ENCODE results near the gene ENTPD3.

- TF ChIP-seq, protein P1, sequence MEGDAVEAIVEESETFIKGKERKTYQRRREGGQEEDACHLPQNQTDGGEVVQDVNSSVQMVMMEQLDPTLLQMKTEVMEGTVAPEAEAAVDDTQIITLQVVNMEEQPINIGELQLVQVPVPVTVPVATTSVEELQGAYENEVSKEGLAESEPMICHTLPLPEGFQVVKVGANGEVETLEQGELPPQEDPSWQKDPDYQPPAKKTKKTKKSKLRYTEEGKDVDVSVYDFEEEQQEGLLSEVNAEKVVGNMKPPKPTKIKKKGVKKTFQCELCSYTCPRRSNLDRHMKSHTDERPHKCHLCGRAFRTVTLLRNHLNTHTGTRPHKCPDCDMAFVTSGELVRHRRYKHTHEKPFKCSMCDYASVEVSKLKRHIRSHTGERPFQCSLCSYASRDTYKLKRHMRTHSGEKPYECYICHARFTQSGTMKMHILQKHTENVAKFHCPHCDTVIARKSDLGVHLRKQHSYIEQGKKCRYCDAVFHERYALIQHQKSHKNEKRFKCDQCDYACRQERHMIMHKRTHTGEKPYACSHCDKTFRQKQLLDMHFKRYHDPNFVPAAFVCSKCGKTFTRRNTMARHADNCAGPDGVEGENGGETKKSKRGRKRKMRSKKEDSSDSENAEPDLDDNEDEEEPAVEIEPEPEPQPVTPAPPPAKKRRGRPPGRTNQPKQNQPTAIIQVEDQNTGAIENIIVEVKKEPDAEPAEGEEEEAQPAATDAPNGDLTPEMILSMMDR (IDR thresholded peaks at IDR 0.05): no peak
- no peak for TF ChIP-seq EZH2 (IDR thresholded peaks at IDR 0.05; ENCODE audit: borderline replicate concordance, insufficient read depth, low read depth, low read length, poor library complexity, severe bottlenecking)
Measured at GRCh38 chr3:40452057-40452456, 65.1 kb downstream of the ENTPD3 start.
